DMS 273 treated with DMSO at 0.1 percent for 48 hours (cell line): ENCODE measurements around the gene IBA57.

ENCODE experiments used
- DNase-seq: peaks from one replicate; lab custom pipeline; 2025; lab: John Stamatoyannopoulos, UW

Gene IBA57

GRCh38 chr1:228144993-228145343, 20.6 kb upstream of the IBA57 start:
- no peak for DNase-seq

GRCh38 chr1:228145463-228146416, 19.9 kb upstream of the IBA57 start:
- no peak for DNase-seq

- no peak for DNase-seq
Observed at GRCh38 chr1:228146417-228147150, 19.0 kb upstream of the IBA57 start.

- no peak for DNase-seq
Observed at GRCh38 chr1:228147151-228147693, 18.4 kb upstream of the IBA57 start.

GRCh38 chr1:228147768-228148167, 17.8 kb upstream of the IBA57 start:
- no peak for DNase-seq

GRCh38 chr1:228148196-228148861, 17.3 kb upstream of the IBA57 start:
- no peak for DNase-seq

GRCh38 chr1:228148935-228149405, 16.6 kb upstream of the IBA57 start:
- no peak for DNase-seq

- DNase-seq: no peak
Observed at GRCh38 chr1:228149406-228150119, 16.0 kb upstream of the IBA57 start, which contains the start of gene GJC2. Gene GJC2 (plus strand): TSS chr1:228149930. CDS start chr1:228157759, 7,829 bp downstream.

GRCh38 chr1:228150120-228150460, 15.5 kb upstream of the IBA57 start:
- no peak for DNase-seq

GRCh38 chr1:228150461-228151179, 15.0 kb upstream of the IBA57 start:
- DNase-seq: no peak

GRCh38 chr1:228151180-228151925, 14.3 kb upstream of the IBA57 start:
- DNase-seq: no peak

GRCh38 chr1:228152097-228152917, 13.3 kb upstream of the IBA57 start:
- DNase-seq: no peak

- no peak for DNase-seq
Observed at GRCh38 chr1:228152918-228153258, 12.7 kb upstream of the IBA57 start.

GRCh38 chr1:228154021-228154669, 11.5 kb upstream of the IBA57 start:
- DNase-seq: no peak

- DNase-seq: no peak
Observed at GRCh38 chr1:228154670-228155571, 10.7 kb upstream of the IBA57 start.

GRCh38 chr1:228155596-228156514, 9.7 kb upstream of the IBA57 start:
- DNase-seq: no peak

GRCh38 chr1:228156515-228156881, 9.1 kb upstream of the IBA57 start:
- no peak for DNase-seq
